ENCODE results near the gene SIM2.

Gene SIM2

DNA sequence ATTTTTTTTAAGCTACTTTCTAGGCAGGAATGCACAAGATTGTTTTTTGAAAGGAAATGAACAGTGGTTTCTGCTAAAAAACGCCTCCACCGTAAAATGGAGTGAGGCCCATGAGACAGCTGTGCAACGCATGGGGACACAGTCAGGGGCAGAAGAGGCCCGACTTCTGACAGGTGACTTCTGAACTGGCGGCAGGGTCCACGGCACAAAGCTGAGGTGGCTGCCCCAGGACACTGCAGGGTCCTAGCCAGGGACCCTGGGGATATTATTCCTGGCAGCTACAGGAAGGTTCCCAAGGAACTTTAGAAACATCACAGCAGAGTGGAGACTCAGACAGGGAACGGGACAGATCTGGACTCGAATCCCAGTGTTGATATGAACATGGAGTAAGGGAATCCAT is 75.1 kb downstream of the SIM2 start:
- TF ChIP-seq, protein P1, sequence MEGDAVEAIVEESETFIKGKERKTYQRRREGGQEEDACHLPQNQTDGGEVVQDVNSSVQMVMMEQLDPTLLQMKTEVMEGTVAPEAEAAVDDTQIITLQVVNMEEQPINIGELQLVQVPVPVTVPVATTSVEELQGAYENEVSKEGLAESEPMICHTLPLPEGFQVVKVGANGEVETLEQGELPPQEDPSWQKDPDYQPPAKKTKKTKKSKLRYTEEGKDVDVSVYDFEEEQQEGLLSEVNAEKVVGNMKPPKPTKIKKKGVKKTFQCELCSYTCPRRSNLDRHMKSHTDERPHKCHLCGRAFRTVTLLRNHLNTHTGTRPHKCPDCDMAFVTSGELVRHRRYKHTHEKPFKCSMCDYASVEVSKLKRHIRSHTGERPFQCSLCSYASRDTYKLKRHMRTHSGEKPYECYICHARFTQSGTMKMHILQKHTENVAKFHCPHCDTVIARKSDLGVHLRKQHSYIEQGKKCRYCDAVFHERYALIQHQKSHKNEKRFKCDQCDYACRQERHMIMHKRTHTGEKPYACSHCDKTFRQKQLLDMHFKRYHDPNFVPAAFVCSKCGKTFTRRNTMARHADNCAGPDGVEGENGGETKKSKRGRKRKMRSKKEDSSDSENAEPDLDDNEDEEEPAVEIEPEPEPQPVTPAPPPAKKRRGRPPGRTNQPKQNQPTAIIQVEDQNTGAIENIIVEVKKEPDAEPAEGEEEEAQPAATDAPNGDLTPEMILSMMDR (conservative IDR thresholded peaks at IDR 0.05; ENCODE audit: low read depth, low read length) = no peak
- H3K4me3 ChIP-seq (ENCODE audit: low read depth, low read length) = no peak overlapping the region
- no peak for DNase-seq (ENCODE audit: low read depth)

GRCh38 chr21:36776981-36777617 is 78.2 kb downstream of the SIM2 start:
- TF ChIP-seq, protein P1 (conservative IDR thresholded peaks at IDR 0.05; ENCODE audit: low read depth, low read length) = no peak
- H3K4me3 ChIP-seq (ENCODE audit: low read depth, low read length) = no peak overlapping the region
- DNase-seq (ENCODE audit: low read depth) = no peak

- DNase-seq (ENCODE audit: low read depth) = no peak
- TF ChIP-seq, protein P1 (conservative IDR thresholded peaks at IDR 0.05; ENCODE audit: low read depth, low read length) = no peak
- no peak overlapping the region for H3K4me3 ChIP-seq (ENCODE audit: low read depth, low read length)
Measured at GRCh38 chr21:36780861-36781260, 81.9 kb downstream of the SIM2 start.

GRCh38 chr21:36783612-36784374 is 84.9 kb downstream of the SIM2 start:
- TF ChIP-seq, protein P1 (conservative IDR thresholded peaks at IDR 0.05; ENCODE audit: low read depth, low read length) = no peak
- DNase-seq (ENCODE audit: low read depth) = peak; percentile 95
- no peak overlapping the region for H3K4me3 ChIP-seq (ENCODE audit: low read depth, low read length)

- no peak overlapping the region for H3K4me3 ChIP-seq (ENCODE audit: low read depth, low read length)
- TF ChIP-seq, protein P1 (conservative IDR thresholded peaks at IDR 0.05; ENCODE audit: low read depth, low read length) = no peak
- no peak for DNase-seq (ENCODE audit: low read depth)
Measured at GRCh38 chr21:36784947-36785346, 86.0 kb downstream of the SIM2 start.

GRCh38 chr21:36785615-36786014 is 86.7 kb downstream of the SIM2 start:
- no peak for DNase-seq (ENCODE audit: low read depth)
- TF ChIP-seq, protein P1 (conservative IDR thresholded peaks at IDR 0.05; ENCODE audit: low read depth, low read length) = no peak
- H3K4me3 ChIP-seq (ENCODE audit: low read depth, low read length) = no peak overlapping the region

DNA sequence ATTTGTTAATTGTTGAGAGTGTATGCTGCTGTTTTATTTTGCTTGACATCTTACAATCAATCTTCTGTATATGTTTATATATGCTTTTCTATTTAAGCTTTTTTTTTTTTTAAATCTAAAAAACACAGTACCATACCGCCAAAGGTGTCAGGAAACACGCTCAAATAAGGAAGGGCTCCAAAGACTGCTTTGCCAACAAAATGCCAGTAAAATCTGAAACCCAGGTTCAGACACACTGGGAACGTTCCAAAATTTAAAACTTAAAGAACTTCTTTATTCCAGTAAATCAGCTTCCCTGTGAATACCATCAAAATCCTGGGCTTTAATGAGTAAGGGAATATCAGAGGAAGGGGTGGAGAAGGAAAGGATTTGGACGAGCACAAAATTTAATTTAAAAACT is 87.3 kb downstream of the SIM2 start:
- DNase-seq (ENCODE audit: low read depth) = no peak
- no peak overlapping the region for H3K4me3 ChIP-seq (ENCODE audit: low read depth, low read length)
- TF ChIP-seq, protein P1 (conservative IDR thresholded peaks at IDR 0.05; ENCODE audit: low read depth, low read length) = no peak
